Activated T-cell treated with anti-CD3 and anti-CD28 coated beads, Interleukin-2, amount 50 U/mL, for 1 hour (primary cell): ENCODE data around the gene MRPL18.
"Not testable (repeated sequence)": the region's sequence is repeated elsewhere in the genome, so short reads cannot be mapped to it uniquely, and the experiment has no call there.

Experiments used
- DNase-seq: peaks from one replicate; pipeline ENCODE4 v3.0.0-alpha.2; 2020

MRPL18 gene

GRCh38 chr6:159790149-159790955 lies at the start of gene MRPL18:
MRPL18 (plus strand) TSS chr6:159790467; CDS start chr6:159790588, 121 bp downstream.
- peak; percentile 80 for DNase-seq

GRCh38 chr6:159742165-159742564 lies 48.1 kb upstream of the MRPL18 start:
- DNase-seq, result no peak

- no peak for DNase-seq
Measured at GRCh38 chr6:159745081-159745480, 45.2 kb upstream of the MRPL18 start.

- DNase-seq, result no peak
Measured at GRCh38 chr6:159746759-159747158, 43.5 kb upstream of the MRPL18 start.

- not testable (repeated sequence) for DNase-seq
Measured at GRCh38 chr6:159748127-159748526, 42.1 kb upstream of the MRPL18 start.

- DNase-seq, result no peak
Measured at GRCh38 chr6:159751448-159751847, 38.8 kb upstream of the MRPL18 start.

GRCh38 chr6:159753081-159753872 lies 37.0 kb upstream of the MRPL18 start:
- no peak for DNase-seq

- DNase-seq, result no peak
Measured at GRCh38 chr6:159754401-159754800, 35.9 kb upstream of the MRPL18 start.

- no peak for DNase-seq
Measured at GRCh38 chr6:159754959-159755914, 35.0 kb upstream of the MRPL18 start.

GRCh38 chr6:159756508-159756907 lies 33.8 kb upstream of the MRPL18 start:
- no peak for DNase-seq

- DNase-seq, result no peak
Measured at GRCh38 chr6:159758031-159759001, 32.0 kb upstream of the MRPL18 start.

- DNase-seq, result no peak
Measured at GRCh38 chr6:159759645-159760044, 30.6 kb upstream of the MRPL18 start.

GRCh38 chr6:159760602-159761057 lies 29.6 kb upstream of the MRPL18 start:
- no peak for DNase-seq

- no peak for DNase-seq
Measured at GRCh38 chr6:159761129-159761872, 29.0 kb upstream of the MRPL18 start.

- peak; percentile 89 for DNase-seq
Measured at GRCh38 chr6:159761873-159762680, 28.2 kb upstream of the MRPL18 start, which contains the start of gene ACAT2. ACAT2 (plus strand) TSS chr6:159762045; CDS start chr6:159762088, 43 bp downstream.

- DNase-seq, result no peak
Measured at GRCh38 chr6:159762681-159763293, 27.5 kb upstream of the MRPL18 start.

- DNase-seq, result no peak
Measured at GRCh38 chr6:159766906-159767305, 23.4 kb upstream of the MRPL18 start.

GRCh38 chr6:159769470-159769869 lies 20.8 kb upstream of the MRPL18 start:
- DNase-seq, result no peak

GRCh38 chr6:159772196-159772595 lies 18.1 kb upstream of the MRPL18 start:
- DNase-seq, result no peak
